ENCODE results near the gene CHRNB4. TPM values are rescaled to one million over a fixed set of nuclear protein-coding genes. Genes with fewer than 3 reads are reported as not detected.

The CHRNB4 gene
- total RNA-seq, 1 experiment from 2014 or later, result not detected

DNA sequence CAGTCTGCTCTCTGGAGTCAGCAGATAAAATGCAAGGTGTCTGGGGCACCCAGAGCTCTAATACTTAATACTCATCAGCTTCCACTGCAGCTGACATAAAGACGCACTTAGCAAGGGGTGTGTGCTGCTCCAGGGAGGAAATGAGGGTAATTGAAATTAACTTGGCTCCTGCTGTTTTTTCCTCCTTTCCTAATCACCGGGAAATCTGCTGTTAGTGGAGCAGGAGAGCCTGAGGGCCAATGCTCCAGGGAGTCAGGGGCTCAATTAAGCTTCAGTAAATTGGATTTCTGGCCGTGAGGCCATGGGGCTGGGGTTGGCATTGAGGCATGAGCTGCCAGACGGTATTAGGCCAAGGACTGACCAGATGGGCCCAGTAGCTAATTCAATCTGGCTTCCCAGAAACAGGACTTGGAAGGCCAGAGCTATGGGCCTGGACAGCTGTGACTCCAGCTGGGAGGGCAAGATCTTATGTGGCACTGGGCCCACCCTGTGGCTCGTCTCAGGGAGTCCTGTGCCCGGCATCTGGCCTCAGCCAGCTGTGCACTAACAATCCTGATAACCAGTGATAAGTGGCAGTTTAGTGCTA is 30.7 kb upstream of the CHRNB4 start:
- DNase-seq (ENCODE audit: low spot score), result no peak

DNA sequence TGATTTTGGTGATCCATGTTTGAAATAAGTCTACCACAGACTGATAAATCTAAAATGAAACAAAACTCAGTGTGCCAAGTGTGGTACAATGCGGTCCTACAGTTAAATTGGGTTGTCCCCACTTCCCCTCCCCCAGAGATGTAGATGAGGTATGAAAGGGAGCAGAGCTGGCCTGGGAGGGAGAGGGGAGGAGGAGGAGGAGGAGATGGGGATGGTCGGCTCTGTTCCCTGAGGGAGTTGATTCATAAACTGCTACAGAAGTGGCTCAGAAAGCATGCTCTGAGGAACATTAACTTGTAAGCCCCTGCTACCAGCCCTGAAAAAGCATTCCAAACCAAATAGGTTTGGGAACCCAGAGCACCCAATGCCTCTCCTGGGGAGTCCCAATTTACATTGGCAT is 28.0 kb upstream of the CHRNB4 start:
- no peak for DNase-seq (ENCODE audit: low spot score)

DNA sequence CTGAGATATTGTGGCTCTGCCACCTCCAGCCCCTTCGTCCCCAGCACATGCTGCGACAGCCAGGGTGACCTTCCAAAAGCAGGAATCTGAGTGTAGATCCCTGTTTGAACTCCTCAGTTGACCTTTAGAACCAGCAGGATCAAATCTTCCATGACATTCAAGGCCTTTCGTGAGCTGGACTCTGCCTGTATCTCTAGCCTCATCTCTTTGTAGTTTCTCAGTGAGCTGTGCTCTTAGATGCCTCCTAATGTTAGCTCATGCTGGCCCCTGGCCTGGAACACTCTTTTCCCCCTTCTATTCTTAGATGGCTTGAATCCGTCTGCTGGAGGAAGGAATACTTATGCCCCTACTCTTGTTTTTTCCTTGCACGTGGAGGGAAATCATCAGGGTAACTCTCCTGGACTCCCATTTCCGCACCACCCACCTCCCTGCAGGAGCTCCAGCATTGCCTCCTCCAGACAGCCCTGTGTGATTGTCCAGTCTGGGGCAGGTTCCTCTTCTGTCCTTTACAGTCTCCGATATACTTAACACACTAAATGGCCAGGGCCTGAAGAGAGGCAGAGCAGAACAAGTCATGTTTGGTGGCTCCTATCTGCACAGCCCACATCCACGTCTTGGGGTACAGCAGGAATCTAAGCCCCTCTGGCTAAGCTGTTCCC is 26.7 kb upstream of the CHRNB4 start:
- DNase-seq (ENCODE audit: low spot score), result no peak

DNA sequence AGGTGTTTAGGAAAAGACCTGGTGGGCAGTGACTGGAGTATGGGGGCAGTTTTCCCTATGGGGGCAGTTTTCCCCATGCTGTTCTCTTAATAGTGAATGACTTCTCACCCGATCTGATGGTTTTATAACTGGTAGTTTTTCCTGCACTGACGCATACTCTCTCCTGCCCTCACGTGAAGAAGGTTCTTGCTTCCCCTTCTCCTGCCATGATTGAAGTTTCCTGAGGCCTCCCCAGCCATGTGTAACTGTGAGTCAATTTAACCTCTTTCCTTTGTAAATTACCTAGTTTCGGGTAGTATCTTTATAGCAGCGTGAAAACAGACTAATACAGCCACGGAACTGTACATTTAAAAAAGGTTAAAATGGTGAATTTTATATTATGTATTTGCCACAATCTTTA is 25.0 kb upstream of the CHRNB4 start:
- DNase-seq (ENCODE audit: low spot score), result no peak

DNA sequence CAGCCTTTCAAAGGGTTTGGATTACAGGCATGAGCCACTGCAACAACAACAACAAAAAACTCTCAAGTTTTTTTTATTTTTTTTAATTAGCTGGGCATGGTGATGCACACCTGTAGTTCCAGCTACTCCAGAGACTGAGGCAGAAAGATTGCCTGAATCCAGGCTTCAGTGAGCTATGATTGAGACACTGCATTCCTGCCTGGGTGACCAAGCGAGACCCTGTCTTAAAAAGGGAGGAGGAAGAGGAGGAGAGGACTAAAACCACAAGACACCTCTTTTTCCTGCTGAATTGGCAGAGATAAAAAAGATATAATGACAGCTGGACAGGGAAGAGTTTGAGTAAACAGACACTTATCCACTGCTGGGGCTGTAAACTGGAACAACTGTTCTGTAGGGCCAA is 22.7 kb upstream of the CHRNB4 start:
- no peak for DNase-seq (ENCODE audit: low spot score)

DNA sequence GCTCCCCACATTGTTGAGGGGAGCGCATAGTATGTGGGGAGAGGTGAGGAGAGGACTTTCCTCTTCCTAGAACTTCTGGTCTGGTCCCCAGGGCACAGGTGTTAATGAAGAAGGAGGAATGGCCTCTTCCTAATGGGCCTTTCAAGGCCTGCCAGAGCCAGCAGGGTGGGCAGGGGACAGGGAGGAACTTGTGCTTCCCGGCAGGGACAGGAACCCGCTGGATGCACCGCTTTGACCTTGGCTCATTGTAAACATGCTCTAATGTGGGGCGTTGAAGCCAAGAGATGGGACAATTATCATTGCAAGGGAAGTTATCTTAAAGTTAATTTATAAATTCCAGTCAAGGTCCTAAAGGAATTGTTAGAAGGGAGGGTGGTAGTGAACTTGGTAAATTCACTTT is 21.0 kb upstream of the CHRNB4 start:
- no peak for DNase-seq (ENCODE audit: low spot score)

DNA sequence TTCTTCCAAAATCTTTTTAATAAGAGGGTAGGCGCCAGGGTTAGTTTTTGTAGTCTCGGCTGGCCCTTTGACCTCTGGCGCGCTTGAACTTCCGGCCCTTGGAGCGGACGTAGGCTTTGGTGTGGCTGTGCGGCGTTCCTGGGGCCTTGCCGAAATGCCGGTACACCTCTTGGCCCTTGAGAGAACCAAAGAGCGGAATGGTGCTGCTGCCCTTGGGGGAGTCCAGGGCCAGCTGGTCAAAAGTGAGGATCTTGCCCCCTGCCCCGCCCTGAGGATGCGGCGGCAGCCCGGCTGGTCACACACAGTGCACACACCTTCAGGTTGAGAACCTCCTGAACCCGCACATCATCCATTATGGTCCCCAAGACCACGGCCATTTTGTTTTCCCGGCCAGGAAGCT is 20.0 kb upstream of the CHRNB4 start:
- DNase-seq (ENCODE audit: low spot score), result no peak

DNA sequence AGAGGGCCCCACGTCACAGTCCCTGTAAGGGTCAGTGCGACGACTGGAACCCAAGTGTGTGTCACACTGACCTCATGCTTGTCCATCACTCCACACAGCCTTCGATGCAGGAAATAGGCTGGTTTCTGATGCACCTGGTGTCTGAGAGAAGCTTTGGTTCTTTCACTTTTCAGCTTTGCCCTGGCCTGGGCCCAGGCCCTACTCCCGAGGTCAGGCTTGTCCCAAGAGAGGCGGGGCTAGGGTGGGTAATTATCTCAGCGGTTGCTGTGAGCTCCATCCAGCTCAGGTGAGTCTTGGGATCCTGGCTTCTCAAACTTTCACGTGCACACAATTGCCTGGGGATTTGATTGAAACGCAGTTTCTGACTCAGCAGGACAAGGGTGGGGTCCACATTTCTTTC is 19.6 kb upstream of the CHRNB4 start:
- no peak for DNase-seq (ENCODE audit: low spot score)

DNA sequence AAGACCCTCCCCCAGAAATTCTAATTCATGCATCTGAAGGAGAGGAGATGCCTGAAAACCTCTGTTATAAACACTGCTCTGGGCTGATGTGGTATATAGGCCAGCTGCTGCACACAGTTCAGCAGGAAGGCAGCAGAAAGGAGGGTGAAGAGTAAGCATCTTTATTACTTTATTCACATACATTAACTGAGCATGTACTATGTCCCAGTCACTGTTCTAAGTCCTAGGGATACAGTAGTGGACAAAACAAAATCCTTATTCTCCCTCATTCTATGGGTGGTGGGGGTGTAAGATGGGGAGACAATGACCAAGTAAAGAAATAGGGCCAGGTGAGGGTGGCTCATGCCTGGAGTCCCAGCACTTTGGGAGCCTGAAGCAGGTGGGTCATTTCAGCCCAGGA is 17.8 kb upstream of the CHRNB4 start:
- DNase-seq (ENCODE audit: low spot score), result no peak

DNA sequence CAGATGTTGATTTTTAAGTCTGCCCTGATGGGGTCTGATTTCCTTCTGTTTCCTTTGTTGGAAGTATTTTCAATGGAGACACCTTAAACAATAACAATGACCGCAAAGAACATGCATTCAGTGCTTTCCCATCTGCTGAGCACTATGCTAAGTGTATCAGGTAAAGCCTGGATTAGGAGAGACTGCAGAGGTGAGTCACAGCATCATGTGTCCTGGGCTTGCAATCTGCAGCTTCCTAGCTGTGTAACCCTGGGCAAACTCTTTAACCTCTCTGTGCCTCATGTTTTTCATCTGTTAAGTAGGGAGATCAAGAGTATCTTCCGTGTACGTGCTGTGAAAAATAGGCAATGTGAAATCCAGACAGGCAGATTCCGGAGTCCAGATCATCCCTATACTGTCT is 13.3 kb upstream of the CHRNB4 start:
- no peak for DNase-seq (ENCODE audit: low spot score)

DNA sequence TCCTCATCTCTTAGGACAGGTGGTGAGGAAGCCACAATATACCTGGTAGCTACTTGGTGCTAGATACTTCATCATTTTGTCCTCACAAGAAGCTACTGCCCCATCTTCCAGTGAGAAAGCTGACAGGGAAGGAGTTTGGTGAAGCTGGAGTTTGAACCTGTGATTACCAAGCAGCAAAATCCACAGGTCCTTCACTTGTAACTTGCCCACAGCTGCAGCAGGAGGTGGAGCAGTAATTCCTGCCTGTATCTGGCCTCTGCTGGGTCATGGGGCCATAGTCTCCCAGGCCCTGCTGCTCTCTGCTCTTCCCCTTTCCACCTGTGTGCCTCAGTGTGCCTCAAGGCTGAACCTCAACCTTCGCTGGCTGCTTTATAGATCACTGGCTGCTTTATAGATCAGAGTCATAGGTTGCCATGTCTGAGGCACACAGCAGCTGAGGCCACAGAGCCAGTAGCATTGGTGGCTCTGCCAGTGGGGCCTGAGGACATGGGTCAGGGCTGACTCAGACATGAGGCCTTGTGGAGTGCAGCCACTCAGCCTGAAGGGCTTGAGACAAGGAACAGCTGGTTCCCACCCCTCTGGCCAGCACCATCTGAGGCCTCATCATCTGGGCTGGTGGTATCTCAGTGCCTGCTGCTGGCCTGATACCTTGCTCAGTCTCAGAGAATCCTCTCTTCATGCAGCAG is 11.1 kb upstream of the CHRNB4 start:
- no peak for DNase-seq (ENCODE audit: low spot score)

DNA sequence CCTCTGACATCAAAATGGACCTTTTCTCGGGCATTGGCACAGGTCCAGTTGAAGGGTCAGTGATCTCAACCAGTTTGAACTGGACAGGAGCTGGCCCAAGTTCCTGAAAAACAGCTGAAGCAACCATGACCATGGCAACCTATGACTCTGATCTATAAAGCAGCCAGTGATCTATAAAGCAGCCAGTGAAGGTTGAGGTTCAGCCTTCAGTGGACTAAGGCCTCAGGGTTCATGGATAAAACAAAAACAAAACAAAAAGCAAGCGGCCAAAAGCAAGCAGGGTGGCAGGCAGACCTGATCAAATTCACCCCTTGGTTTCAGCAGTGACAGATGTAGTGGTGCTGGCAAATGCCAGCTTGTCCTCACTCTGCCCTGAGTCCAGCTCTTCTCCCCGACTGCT is 10.0 kb upstream of the CHRNB4 start:
- DNase-seq (ENCODE audit: low spot score), result no peak

DNA sequence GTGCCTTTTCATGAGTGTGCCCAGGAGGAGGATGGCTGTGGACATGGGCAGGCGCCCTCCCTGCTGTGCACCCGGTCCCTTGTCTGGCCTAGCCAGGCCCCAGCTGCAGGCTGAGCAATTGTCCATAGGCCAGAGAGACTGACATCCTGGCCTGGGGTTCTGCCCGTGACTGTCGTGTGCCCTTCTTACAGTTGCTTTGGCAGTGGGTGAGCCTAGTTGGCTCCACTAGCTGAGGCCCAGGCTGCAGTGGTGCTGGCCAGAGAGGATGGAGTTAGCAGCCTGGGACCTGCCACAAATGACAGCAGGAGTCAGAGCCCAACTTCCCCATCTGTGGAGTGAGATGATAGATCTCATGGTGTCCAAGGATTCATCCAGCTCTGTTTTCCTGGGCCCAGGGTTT is 9.0 kb upstream of the CHRNB4 start:
- DNase-seq (ENCODE audit: low spot score), result no peak

DNA sequence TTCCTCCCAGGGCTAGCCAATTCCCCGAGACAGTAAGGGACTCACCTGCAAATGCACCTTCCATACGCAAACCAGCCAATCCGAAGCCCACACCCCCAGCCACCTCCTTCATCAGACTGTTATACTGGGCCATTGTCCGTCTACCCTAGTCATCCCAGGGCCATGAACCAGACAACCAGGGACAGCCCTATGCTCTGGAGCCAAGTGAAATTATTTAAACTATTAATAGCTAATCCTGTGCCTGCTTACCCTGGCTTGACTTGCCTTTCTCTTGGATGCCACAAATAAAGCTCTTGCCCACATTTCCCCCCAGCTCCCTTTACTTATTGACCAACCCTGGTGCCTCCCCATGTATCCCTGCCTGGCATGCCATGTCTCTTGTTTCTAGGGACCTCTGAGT is 4.0 kb upstream of the CHRNB4 start:
- DNase-seq (ENCODE audit: low spot score), result no peak

DNA sequence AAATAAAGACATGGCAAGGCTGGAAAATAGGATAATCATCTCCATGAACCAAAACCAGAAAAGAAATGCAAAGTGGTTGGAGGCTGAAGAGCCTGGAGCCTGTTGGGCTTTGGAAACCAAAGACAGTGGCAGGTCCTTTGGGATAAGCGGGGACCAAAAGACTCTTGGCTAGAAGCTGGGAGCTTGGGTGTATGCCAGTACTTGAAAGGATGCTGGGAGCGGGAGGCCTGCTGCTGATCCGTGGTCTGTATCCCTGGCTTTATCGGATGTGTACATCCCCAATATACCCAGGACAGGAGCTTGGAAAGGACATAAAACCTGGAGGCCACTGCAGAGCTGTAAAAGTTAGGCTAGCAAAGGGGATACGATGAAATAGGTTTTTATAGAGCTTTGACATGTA is 1.3 kb upstream of the CHRNB4 start:
- DNase-seq (ENCODE audit: low spot score), result no peak

DNA sequence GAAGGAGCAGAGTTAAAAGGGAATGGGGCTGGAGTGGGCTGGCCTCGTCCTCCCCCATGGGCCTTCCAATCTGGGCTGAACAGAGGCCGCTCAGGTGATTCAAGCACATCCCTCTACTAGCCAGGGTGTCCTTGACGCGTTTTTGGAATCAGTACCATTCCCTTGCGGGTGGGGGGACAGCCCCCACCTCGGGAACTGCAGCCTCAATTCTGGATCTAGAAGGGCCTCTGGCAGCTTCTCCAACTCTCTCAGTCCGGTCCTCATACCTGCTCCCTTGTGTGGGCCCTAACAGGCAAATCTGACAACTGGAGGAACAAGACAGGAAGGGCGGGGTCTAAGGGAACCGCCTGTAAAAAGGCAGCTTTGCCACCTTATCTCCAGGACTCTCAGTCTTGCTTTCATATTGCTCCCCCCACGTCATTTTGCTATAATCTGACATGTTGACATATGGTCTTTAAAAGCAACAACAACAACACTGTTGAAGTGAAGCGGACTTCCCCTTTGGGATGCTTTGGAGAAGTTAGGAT is 802 bp upstream of the CHRNB4 start:
- DNase-seq (ENCODE audit: low spot score), result no peak

DNA sequence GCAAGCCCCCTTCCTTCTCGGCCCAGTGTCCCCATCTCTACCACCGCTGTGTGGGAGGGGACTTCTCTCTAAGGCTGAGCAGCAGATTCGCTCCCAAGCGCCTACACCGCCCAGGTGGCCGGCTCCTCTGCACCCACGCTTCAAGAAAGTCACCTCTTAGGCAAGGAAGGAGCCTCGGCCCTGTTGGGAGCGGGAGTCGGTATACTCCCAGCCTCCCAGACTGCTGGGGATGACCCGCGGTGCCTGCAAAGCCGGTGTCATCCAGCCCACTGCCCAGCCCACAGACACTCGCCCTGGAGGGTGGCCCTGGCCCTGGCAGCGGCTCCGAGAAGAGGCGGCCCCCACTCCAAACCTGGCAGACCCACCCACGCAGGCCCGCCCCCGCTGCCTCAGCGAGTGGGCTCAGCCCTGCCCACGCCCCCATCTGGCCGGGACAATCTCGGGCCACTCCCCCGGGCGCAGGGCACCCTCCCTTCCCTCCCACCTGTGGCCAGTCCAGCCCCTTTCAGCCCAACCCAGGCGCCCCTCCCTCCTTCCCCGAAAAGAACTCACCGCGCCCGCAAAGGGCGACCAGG is 396 bp downstream of the CHRNB4 start:
- DNase-seq (ENCODE audit: low spot score), result no peak

DNA sequence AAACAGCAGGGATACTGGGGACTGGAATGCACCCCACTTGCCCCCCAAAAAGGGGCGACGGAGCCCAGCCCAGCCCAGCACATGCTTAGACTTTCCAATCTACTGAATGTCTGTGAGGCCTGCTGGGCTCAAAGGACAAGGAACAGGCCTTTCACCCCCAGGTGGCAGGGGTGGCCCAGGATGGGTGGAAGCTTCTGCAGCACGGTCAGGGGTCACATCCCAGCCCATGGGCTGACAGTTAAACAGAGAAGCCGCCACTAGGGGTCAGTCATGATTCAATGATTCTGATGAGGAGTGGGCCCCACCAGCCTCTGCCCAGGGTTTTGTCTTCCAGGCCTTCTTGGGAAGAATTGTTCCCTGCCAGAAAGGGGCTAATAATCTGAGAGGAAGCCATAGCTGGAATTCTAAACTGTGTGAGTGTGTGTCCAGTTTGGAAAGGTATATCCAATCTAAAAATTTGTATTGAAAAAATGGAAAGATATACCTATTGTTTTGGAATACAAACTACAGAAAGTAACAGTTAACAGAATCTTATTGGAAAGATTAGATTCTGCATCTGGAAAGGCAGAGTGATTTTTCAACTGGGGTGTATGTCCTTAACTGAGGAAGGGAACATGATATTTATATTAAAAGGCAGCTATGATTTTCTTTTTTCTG is 2.2 kb downstream of the CHRNB4 start:
- peak; percentile 49 for DNase-seq (ENCODE audit: low spot score)

DNA sequence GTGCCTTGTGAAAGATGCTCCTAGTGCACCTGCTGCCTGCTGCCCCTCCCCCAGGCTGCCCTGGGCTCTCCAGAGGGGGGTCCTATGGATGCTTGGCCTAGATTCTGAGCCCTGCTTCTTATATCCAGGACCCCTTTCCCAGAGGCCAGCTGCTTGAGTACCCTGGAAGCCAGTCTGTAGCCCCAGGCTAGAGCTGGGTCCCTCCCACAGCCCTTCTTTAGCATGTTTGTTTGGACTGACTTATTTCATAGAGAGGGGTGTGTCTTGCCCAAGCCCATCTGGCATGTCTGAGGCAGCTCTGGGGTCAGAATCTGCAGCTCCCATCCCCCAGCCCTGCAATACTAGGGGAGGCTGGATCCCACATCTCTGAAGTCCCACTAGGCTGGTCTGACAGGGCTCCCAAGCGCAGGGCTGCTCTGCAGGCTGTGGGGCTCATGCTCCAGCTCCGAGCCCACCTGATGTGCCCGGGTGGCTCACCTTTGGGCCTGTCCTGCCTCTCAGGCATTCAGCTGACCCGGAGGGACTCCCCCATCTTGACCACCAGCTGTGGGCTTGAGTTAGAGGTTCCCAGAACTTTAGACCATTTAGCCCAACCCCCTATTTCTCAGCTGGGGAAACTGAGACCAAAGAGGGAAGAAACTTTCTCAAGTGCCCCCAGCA is 3.1 kb downstream of the CHRNB4 start:
- no peak for DNase-seq (ENCODE audit: low spot score)

DNA sequence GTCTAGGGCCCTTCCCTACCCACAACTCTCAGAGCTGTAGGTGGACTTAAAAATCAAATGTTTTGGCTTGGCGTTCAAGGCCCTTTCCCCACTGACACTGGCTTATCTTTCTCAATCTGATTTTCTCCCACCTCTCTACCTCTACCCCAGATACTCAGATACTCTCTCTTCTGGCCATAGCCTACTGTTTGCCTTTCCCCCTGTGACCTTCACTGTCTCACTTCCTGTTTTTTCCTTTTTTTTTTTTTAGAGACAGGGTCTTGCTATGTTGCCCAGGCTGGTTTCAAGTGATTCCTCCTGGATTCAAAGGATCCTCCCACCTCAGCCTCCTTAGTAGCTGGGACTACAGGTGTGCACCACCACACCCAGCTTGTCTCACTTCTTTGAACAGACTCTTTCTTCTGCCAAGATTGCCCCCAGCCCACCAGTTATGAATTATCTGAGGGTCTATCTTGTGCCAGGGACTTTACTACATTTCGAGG is 4.6 kb downstream of the CHRNB4 start:
- DNase-seq (ENCODE audit: low spot score), result no peak

DNA sequence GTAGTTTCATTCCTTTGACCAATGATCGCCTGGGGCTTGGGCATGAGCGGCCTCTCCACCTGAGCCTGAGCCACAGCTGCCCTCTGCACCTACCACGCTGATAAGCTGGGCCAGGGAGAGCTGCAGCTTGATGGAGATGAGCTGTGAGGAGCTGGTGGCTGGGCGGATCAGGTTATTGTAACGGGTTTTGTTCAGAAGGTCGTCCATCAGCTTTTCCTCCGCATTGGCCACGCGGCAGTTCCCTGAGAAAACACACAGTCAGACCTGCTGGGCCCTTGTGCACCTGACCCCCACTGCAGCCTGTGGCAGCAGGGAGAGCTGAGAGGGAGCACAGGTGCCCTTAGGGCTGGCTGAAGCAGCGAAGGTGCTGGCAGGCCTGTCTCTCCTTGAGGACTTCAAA is 5.7 kb downstream of the CHRNB4 start:
- no peak for DNase-seq (ENCODE audit: low spot score)
